T-helper 1 cell treated with Interleukin-12 subunit alpha and Interleukin-12 subunit beta and Interleukin-4 antibody, amounts not matched to agents 30 μg/mL and 1 μg/mL, for 36 hours (primary cell): ENCODE measurements around the gene PGA4.
"Not testable (repeated sequence)": the region's sequence is repeated elsewhere in the genome, so short reads cannot be mapped to it uniquely, and the experiment has no call there.

Source experiments
- H3K27ac Mint-ChIP-seq: one replicate; pipeline ENCODE4 v1.8.0; 2021; ENCODE audit warnings: mild to moderate bottlenecking, mixed read lengths
- H3K27me3 Mint-ChIP-seq: one replicate; pipeline ENCODE4 v1.8.0; 2021; ENCODE audit warnings: low read depth, mixed read lengths
- H3K36me3 Mint-ChIP-seq: one replicate; pipeline ENCODE4 v1.8.0; 2021; ENCODE audit warnings: low read depth, mixed read lengths
- H3K4me1 Mint-ChIP-seq: one replicate; pipeline ENCODE4 v1.8.0; 2021; ENCODE audit warnings: low read depth, mixed read lengths
- H3K4me3 Mint-ChIP-seq: one replicate; pipeline ENCODE4 v1.8.0; 2021; ENCODE audit warnings: mild to moderate bottlenecking, moderate library complexity, mixed read lengths
- H3K9me3 Mint-ChIP-seq: one replicate; pipeline ENCODE4 v1.8.0; 2021; ENCODE audit warnings: mixed read lengths

The PGA4 gene

DNA sequence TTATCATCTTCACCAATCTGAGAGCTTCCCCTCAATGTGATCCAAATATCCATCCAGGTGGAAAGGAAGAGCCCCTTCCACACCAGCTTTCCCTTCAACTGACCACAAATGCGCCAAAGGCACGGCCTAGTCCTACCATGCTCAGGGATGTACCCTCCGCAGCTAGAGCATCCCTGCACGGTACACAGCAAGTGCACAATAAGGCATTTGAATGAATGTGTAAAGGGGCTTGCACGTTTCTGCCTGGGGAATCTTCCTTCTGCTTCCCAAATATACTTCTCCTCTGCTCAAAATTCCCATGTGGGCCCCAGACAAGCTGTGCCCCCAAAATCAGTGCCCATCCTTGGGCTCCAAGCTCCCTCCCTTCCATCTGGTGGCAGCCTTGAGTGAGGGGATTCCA is 3.1 kb upstream of the PGA4 start:
- not testable (repeated sequence) for H3K4me1 Mint-ChIP-seq, H3K9me3 Mint-ChIP-seq, H3K36me3 Mint-ChIP-seq, H3K27me3 Mint-ChIP-seq, H3K27ac Mint-ChIP-seq, H3K4me3 Mint-ChIP-seq

GRCh38 chr11:61222692-61223091 is 545 bp downstream of the PGA4 start:
- not testable (repeated sequence) for H3K27me3 Mint-ChIP-seq, H3K4me3 Mint-ChIP-seq

DNA sequence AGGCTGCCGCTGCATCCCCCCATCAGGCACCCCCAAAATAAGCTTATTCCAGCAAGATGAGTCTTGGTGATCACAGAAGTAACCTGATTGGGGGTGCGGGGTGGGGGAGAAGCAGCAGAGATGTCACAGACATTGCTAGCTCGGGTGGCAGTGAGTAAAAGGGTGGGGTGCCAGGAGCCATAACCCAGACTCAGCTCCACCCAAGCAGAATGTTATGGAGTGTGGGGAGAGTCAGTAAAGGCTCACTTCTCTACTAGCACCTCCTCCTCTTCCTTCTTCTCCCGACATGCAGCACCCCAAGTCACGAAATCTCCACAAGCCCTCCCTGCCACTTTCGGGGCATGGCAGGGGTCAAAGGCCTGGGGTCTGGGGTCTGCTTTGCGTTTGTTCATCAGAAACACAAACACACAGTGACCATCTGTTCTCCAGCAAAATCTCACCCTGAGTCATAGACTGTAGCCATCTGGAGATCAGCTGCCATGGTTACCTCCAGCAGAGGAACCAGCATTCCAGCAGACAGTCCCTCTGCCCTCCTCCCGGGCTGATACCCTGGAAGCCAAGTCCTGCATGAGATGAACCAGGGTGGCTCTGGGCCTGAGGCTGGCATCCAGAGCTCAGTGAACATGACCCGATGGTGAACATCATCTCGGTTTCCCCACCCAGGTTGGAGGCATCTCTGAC is 4.5 kb downstream of the PGA4 start:
- not testable (repeated sequence) for H3K27ac Mint-ChIP-seq, H3K4me3 Mint-ChIP-seq, H3K36me3 Mint-ChIP-seq, H3K4me1 Mint-ChIP-seq, H3K27me3 Mint-ChIP-seq, H3K9me3 Mint-ChIP-seq

More at GRCh38 chr11:61222692-61223091, 545 bp downstream of the PGA4 start:
- not testable (repeated sequence) for H3K36me3 Mint-ChIP-seq, H3K4me1 Mint-ChIP-seq, H3K9me3 Mint-ChIP-seq, H3K27ac Mint-ChIP-seq

- not testable (repeated sequence) for H3K27ac Mint-ChIP-seq, H3K4me1 Mint-ChIP-seq, H3K4me3 Mint-ChIP-seq, H3K27me3 Mint-ChIP-seq, H3K9me3 Mint-ChIP-seq, H3K36me3 Mint-ChIP-seq
These were observed 7.3 kb downstream of the PGA4 start for GRCh38 chr11:61229458-61229857.

- H3K36me3 Mint-ChIP-seq, H3K9me3 Mint-ChIP-seq, H3K4me3 Mint-ChIP-seq, H3K4me1 Mint-ChIP-seq, H3K27me3 Mint-ChIP-seq, H3K27ac Mint-ChIP-seq: not testable (repeated sequence)
These were observed 8.9 kb downstream of the PGA4 start for GRCh38 chr11:61231033-61231432.

GRCh38 chr11:61231585-61231984 is 9.4 kb downstream of the PGA4 start:
- not testable (repeated sequence) for H3K9me3 Mint-ChIP-seq, H3K4me1 Mint-ChIP-seq, H3K4me3 Mint-ChIP-seq, H3K27me3 Mint-ChIP-seq, H3K27ac Mint-ChIP-seq, H3K36me3 Mint-ChIP-seq

- not testable (repeated sequence) for H3K36me3 Mint-ChIP-seq, H3K9me3 Mint-ChIP-seq, H3K4me3 Mint-ChIP-seq, H3K27ac Mint-ChIP-seq, H3K27me3 Mint-ChIP-seq, H3K4me1 Mint-ChIP-seq
These were observed 10.5 kb downstream of the PGA4 start for GRCh38 chr11:61232548-61233145.

- not testable (repeated sequence) for H3K4me3 Mint-ChIP-seq, H3K9me3 Mint-ChIP-seq, H3K4me1 Mint-ChIP-seq, H3K27me3 Mint-ChIP-seq, H3K27ac Mint-ChIP-seq, H3K36me3 Mint-ChIP-seq
These were observed 15.0 kb downstream of the PGA4 start for GRCh38 chr11:61237130-61237529.

DNA sequence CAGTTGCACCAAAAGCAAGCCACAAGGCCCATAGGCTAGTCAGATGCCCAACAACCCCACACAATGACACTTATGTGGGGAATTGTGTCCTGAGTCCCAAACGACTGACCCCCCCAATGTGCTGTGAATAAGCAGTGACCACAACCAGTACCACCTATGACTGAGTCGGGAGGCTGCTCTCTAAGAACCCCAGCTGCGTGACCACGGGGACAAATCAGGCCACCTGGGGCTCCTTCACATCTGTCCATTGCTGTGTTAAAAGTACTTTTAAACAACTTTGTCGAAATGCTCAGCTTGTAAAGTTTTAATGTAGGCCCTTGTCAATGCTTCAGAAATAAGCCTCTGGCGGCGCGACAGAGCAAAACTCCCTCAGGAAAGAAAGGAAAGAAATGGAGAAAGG is 18.1 kb downstream of the PGA4 start:
- not testable (repeated sequence) for H3K36me3 Mint-ChIP-seq, H3K27me3 Mint-ChIP-seq, H3K4me1 Mint-ChIP-seq, H3K27ac Mint-ChIP-seq, H3K4me3 Mint-ChIP-seq, H3K9me3 Mint-ChIP-seq

GRCh38 chr11:61240875-61241274 is 18.7 kb downstream of the PGA4 start, which contains the start of gene PGA5:
PGA5 (plus strand) TSS chr11:61241175; CDS start chr11:61241227, 52 bp downstream.
- not testable (repeated sequence) for H3K4me1 Mint-ChIP-seq, H3K36me3 Mint-ChIP-seq, H3K4me3 Mint-ChIP-seq, H3K27me3 Mint-ChIP-seq, H3K27ac Mint-ChIP-seq, H3K9me3 Mint-ChIP-seq

- not testable (repeated sequence) for H3K36me3 Mint-ChIP-seq, H3K9me3 Mint-ChIP-seq, H3K27me3 Mint-ChIP-seq, H3K4me1 Mint-ChIP-seq, H3K4me3 Mint-ChIP-seq, H3K27ac Mint-ChIP-seq
These were observed 19.4 kb downstream of the PGA4 start for GRCh38 chr11:61241526-61241925.

DNA sequence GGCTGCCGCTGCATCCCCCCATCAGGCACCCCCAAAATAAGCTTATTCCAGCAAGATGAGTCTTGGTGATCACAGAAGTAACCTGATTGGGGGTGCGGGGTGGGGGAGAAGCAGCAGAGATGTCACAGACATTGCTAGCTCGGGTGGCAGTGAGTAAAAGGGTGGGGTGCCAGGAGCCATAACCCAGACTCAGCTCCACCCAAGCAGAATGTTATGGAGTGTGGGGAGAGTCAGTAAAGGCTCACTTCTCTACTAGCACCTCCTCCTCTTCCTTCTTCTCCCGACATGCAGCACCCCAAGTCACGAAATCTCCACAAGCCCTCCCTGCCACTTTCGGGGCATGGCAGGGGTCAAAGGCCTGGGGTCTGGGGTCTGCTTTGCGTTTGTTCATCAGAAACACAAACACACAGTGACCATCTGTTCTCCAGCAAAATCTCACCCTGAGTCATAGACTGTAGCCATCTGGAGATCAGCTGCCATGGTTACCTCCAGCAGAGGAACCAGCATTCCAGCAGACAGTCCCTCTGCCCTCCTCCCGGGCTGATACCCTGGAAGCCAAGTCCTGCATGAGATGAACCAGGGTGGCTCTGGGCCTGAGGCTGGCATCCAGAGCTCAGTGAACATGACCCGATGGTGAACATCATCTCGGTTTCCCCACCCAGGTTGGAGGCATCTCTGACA is 23.3 kb downstream of the PGA4 start:
- H3K27me3 Mint-ChIP-seq, H3K4me1 Mint-ChIP-seq, H3K36me3 Mint-ChIP-seq, H3K27ac Mint-ChIP-seq, H3K4me3 Mint-ChIP-seq, H3K9me3 Mint-ChIP-seq: not testable (repeated sequence)

DNA sequence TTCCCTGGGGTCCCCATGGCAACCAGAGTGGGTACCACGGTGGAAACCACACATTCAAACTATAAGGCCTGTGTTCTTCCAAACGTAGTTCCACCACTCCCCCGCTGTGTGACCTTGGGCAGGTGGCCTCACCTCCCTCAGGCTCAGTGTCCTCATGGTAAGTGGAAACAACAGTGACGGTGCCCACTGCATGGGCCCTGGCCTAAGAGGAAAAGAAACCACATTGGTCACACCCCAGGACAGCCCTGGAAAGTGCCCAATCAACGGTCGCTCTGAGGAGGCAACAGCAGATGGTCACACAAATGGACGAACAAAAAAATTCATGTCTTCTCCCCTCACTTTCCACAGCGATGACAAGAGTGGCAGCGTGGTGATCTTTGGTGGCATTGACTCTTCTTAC is 25.9 kb downstream of the PGA4 start:
- H3K36me3 Mint-ChIP-seq, H3K4me1 Mint-ChIP-seq: not testable (repeated sequence)

DNA sequence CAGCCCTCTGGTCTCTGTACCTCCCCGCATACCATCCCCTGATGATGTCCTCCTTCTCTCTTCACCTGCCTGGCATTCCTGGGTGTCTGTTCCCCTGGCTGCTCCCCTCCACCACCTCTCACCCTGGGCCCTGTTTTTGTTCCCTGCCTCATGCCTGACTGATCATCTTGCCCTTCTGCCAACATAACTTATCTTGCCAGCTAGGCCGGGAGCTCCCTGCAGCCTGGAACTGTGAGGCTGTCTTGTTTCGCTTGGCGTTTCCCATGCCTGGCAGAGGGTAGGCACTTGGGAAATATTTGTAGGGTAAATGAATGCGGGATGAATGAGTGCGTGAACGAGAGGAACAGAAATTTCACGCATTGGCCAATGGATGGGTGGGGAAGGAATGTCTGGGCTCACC is 27.1 kb downstream of the PGA4 start:
- H3K27me3 Mint-ChIP-seq, H3K9me3 Mint-ChIP-seq, H3K27ac Mint-ChIP-seq: not testable (repeated sequence)

More for the DNA sequence above, 25.9 kb downstream of the PGA4 start:
- not testable (repeated sequence) for H3K4me3 Mint-ChIP-seq, H3K27me3 Mint-ChIP-seq, H3K27ac Mint-ChIP-seq, H3K9me3 Mint-ChIP-seq

DNA sequence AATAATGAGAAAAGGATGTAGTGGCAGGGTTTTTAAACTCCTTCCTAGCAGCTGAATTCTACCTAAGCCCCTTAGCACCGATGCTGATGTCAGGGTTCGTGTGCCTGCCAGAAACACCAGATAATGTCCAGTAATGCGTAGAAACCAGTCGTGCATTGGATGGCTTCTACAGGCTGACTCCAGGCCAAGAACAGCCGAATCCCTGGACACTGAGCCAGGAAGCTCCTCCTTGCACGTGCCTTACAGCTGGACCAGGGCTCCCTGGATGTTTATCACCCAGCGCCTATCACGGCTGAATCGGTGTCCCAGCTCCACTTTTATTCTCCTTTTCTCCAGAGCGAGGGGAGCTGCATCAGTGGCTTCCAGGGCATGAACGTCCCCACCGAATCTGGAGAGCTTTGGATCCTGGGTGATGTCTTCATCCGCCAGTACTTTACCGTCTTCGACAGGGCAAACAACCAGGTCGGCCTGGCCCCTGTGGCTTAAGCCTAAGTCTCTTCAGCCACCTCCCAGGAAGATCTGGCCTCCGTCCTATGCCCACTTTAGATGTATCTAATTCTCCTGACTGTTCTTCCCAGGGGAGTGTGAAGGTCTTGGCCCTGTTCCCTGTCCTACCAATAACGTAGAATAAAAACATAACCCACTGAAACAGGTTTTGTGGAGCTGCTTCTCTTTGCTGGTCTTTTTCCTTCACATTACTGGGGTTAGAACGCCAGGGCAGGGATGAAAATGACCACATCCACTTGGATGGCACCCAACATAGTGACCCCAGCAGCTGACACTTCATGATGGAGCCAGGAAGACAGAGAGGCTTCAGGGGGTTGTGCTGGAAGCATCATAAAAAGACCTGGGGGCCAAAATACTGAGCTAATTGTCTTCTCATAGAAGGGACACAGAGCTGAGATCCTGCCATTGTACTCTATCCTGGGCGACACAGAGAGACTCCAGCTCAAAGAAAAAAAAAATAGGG is 28.9 kb downstream of the PGA4 start:
- not testable (repeated sequence) for H3K4me1 Mint-ChIP-seq, H3K36me3 Mint-ChIP-seq, H3K4me3 Mint-ChIP-seq, H3K27me3 Mint-ChIP-seq, H3K9me3 Mint-ChIP-seq
- H3K27ac Mint-ChIP-seq = peak overlapping the region; percentile 15

More for the DNA sequence above, 27.1 kb downstream of the PGA4 start:
- not testable (repeated sequence) for H3K36me3 Mint-ChIP-seq, H3K4me1 Mint-ChIP-seq, H3K4me3 Mint-ChIP-seq
